Nephron progenitor cell (in vitro differentiated cells): ENCODE data around the gene RDH5.

Experiments used
- DNase-seq: peaks from one replicate; pipeline ENCODE4 v3.0.0; 2021
- H3K27ac Mint-ChIP-seq: 2 replicates; pipeline ENCODE4 v1.8.0; 2021; ENCODE audit warnings: mild to moderate bottlenecking, moderate library complexity, mixed read lengths
- H3K27me3 Mint-ChIP-seq: 2 replicates; pipeline ENCODE4 v1.8.0; 2021; ENCODE audit warnings: mild to moderate bottlenecking, low read depth, mixed read lengths; ENCODE audit not compliant: poor library complexity
- H3K36me3 Mint-ChIP-seq: 2 replicates; pipeline ENCODE4 v1.8.0; 2021; ENCODE audit warnings: low read depth, mixed read lengths
- H3K4me1 Mint-ChIP-seq: 2 replicates; pipeline ENCODE4 v1.8.0; 2021; ENCODE audit warnings: mixed read lengths
- H3K4me3 Mint-ChIP-seq: 2 replicates; pipeline ENCODE4 v1.8.0; 2021; ENCODE audit warnings: mild to moderate bottlenecking, moderate library complexity, mixed read lengths
- H3K9me3 Mint-ChIP-seq: 2 replicates; pipeline ENCODE4 v1.8.0; 2021; ENCODE audit warnings: mild to moderate bottlenecking, moderate library complexity, mixed read lengths
- CTCF ChIP-seq: fragments of 200-600 bp; sonication (generic); IDR thresholded peaks from 2 replicates; pipeline ENCODE4 v1.5.0; 2021; ENCODE audit warnings: antibody characterized with exemption

The RDH5 gene

GRCh38 chr12:55694188-55694515, 26.0 kb upstream of the RDH5 start:
- no peak overlapping the region for H3K27ac Mint-ChIP-seq
- DNase-seq = no peak
- peaks cover 5% of the 10 kb centered on the region for H3K4me1 Mint-ChIP-seq
- no peak for TF ChIP-seq CTCF
- no peaks in the 10 kb centered on the region for H3K36me3 Mint-ChIP-seq
- no peak overlapping the region for H3K4me3 Mint-ChIP-seq
- no peaks in the 10 kb centered on the region for H3K27me3 Mint-ChIP-seq
- H3K9me3 Mint-ChIP-seq = no peaks in the 10 kb centered on the region

DNA sequence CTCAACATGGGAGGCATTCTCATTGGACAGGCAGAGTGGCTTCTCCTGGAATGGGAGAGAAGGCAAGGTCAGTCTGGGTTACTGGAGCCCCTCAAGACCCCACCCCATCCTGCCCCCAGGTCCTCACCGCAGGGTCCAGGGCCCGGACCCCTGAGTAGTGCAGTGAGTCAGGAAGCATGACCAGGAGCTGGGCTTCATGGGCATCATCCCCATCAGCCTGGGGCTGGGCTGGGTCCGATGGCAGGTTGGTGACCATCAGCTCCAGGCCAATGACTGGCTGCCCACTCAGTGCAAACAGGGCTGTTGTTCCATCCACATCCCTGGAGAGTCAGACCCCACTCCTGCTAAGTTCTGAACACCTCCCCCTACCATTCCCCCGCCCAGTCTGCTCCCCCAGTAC, 25.5 kb upstream of the RDH5 start:
- no peak overlapping the region for H3K4me3 Mint-ChIP-seq
- DNase-seq = no peak
- H3K9me3 Mint-ChIP-seq = no peaks in the 10 kb centered on the region
- TF ChIP-seq CTCF = no peak
- H3K4me1 Mint-ChIP-seq = peaks cover 5% of the 10 kb centered on the region
- H3K36me3 Mint-ChIP-seq = no peaks in the 10 kb centered on the region
- H3K27me3 Mint-ChIP-seq = no peaks in the 10 kb centered on the region
- no peak overlapping the region for H3K27ac Mint-ChIP-seq

GRCh38 chr12:55695349-55695748, 24.8 kb upstream of the RDH5 start:
- H3K27me3 Mint-ChIP-seq = no peaks in the 10 kb centered on the region
- DNase-seq = no peak
- no peak overlapping the region for H3K27ac Mint-ChIP-seq

GRCh38 chr12:55696141-55696540, 24.1 kb upstream of the RDH5 start:
- Mint-ChIP-seq H3K27ac (no peak overlapping the region), H3K27me3 (no peaks in the 10 kb centered on the region), H3K4me3 (no peak overlapping the region), H3K9me3 (no peaks in the 10 kb centered on the region), H3K4me1 (peaks cover 5% of the 10 kb centered on the region), H3K36me3 (no peaks in the 10 kb centered on the region)
- TF ChIP-seq CTCF = no peak
- no peak for DNase-seq

More at GRCh38 chr12:55695349-55695748, 24.8 kb upstream of the RDH5 start:
- H3K9me3 Mint-ChIP-seq = no peaks in the 10 kb centered on the region
- H3K36me3 Mint-ChIP-seq = no peaks in the 10 kb centered on the region
- H3K4me3 Mint-ChIP-seq = no peak overlapping the region
- TF ChIP-seq CTCF = no peak
- H3K4me1 Mint-ChIP-seq = peaks cover 5% of the 10 kb centered on the region

GRCh38 chr12:55696796-55697462, 23.3 kb upstream of the RDH5 start:
- Mint-ChIP-seq H3K9me3 (no peaks in the 10 kb centered on the region), H3K36me3 (no peaks in the 10 kb centered on the region), H3K4me3 (no peak overlapping the region), H3K27ac (peak overlapping the region; percentile 81), H3K27me3 (no peaks in the 10 kb centered on the region), H3K4me1 (peaks cover 5% of the 10 kb centered on the region)
- TF ChIP-seq CTCF = no peak
- DNase-seq = no peak

GRCh38 chr12:55697686-55698085, 22.5 kb upstream of the RDH5 start:
- no peak for TF ChIP-seq CTCF
- Mint-ChIP-seq H3K4me1 (peaks cover 5% of the 10 kb centered on the region), H3K36me3 (no peaks in the 10 kb centered on the region), H3K9me3 (no peaks in the 10 kb centered on the region), H3K27me3 (no peaks in the 10 kb centered on the region), H3K4me3 (no peak overlapping the region), H3K27ac (no peak overlapping the region)
- DNase-seq = no peak
